K562 (cell line): ENCODE data around the gene NQO2. TPM values are rescaled to one million over a fixed set of nuclear protein-coding genes. Genes with fewer than 3 reads are reported as not detected.

Experiments used
- ATAC-seq: fragments of 200-7000 bp; cut with Tn5 transposase; 3 replicates; pipeline ENCODE4 v1.9.1; 2020; ENCODE audit warnings: moderate library complexity
- BruUV-seq: library from RNA; stranded (reverse); fragments of 400-500 nt; replicated peaks from 2 replicates; lab custom pipeline; 2021; lab: Mats Ljungman, UMichigan
- CTCF ChIA-PET: fragments of 300-600 bp; formaldehyde crosslinking; extraction: SDS; loops from one replicate; lab custom pipeline; 2021; ENCODE audit warnings: low intra/inter-chr PET ratio; lab: Yijun Ruan, JAX
- POLR2A ChIA-PET: fragments of 300-600, 350-650 bp; sonication (Branson Sonifier 250); formaldehyde crosslinking; extraction: SDS; loops from one replicate; lab custom pipeline; 2021; ENCODE audit warnings: antibody characterized with exemption, inconsistent platforms; lab: Yijun Ruan, JAX
- DNase-seq, 4 experiments: peaks; one replicate each; pipeline versions ENCODE4 v3.0.0 to v3.0.0-alpha.2; 2011 to 2018; ENCODE audit warnings: low spot score in 3 of 4, mixed read lengths in 3 of 4; ENCODE audit errors: extremely low read depth in 1 of 4
- FAIRE-seq: peaks from 2 replicates; lab custom pipeline; 2011; peaks lifted over from hg19 to GRCh38; lab: Jason Lieb, UNC
- H2AFZ ChIP-seq: 2 replicates; pipeline ENCODE4 v1.6.0; 2011; ENCODE audit warnings: low read depth, low read length, control low read depth, inconsistent platforms
- H3K27ac ChIP-seq: fragments of 200-600 bp; 3 replicates; pipeline ENCODE4 v1.8.0; 2011; ENCODE audit warnings: low read depth, mild to moderate bottlenecking, control low read depth, inconsistent platforms, low read length, moderate library complexity, mixed read lengths; ENCODE audit errors: extremely low read depth
- H3K27me3 ChIP-seq, 2 experiments: fragments of 300-600 bp in 1 of 2; 2 replicates in 1 of 2; 3 replicates in 1 of 2; pipeline versions ENCODE4 v1.6.0 to v1.8.0; 2011; ENCODE audit warnings: inconsistent platforms in 2 of 2, low read length in 2 of 2, mild to moderate bottlenecking in 1 of 2, mixed read lengths in 1 of 2, moderate library complexity in 1 of 2; ENCODE audit not compliant: control insufficient read depth in 2 of 2, insufficient read depth in 2 of 2
- H3K36me3 ChIP-seq: fragments of 300-600 bp; 3 replicates; pipeline ENCODE4 v1.8.0; 2011; ENCODE audit warnings: mild to moderate bottlenecking, low read length, inconsistent platforms; ENCODE audit not compliant: control insufficient read depth, insufficient read depth
- H3K4me1 ChIP-seq, 2 experiments: fragments of 200-600 bp in 1 of 2; replicated peaks in 1 of 2; 2 replicates in 1 of 2; 3 replicates in 1 of 2; pipeline versions ENCODE4 v1.5.1 to v1.8.0; 2011; ENCODE audit warnings: inconsistent platforms in 2 of 2, low read length in 2 of 2, mild to moderate bottlenecking in 1 of 2, mixed read lengths in 1 of 2, moderate library complexity in 1 of 2; ENCODE audit not compliant: control insufficient read depth in 2 of 2, insufficient read depth in 2 of 2
- H3K4me2 ChIP-seq: 2 replicates; pipeline ENCODE4 v1.6.1; 2011; ENCODE audit warnings: low read length, control low read depth, inconsistent platforms, mixed read lengths; ENCODE audit not compliant: insufficient read depth
- H3K4me3 ChIP-seq: fragments of 200-600 bp; sonication (generic), shearing (Covaris generic); 2 replicates; pipeline ENCODE4 v1.5.1; 2016; ENCODE audit warnings: control low read depth, inconsistent platforms
- H3K79me2 ChIP-seq: fragments of 200-600 bp; 3 replicates; pipeline ENCODE4 v1.8.0; 2011; ENCODE audit warnings: low read length, inconsistent platforms; ENCODE audit not compliant: control insufficient read depth, insufficient read depth
- H3K9ac ChIP-seq, 2 experiments: 2 replicates each; pipeline versions ENCODE4 v1.6.0 to v1.6.1; 2011; ENCODE audit warnings: low read depth in 2 of 2, low read length in 2 of 2, control low read depth in 1 of 2, inconsistent platforms in 1 of 2, mild to moderate bottlenecking in 1 of 2, mixed read lengths in 1 of 2; ENCODE audit not compliant: insufficient read depth in 1 of 2
- H3K9me1 ChIP-seq: one replicate; pipeline ENCODE4 v1.6.0; 2011; ENCODE audit warnings: inconsistent platforms, mild to moderate bottlenecking, low read length, moderate library complexity; ENCODE audit not compliant: control insufficient read depth, insufficient read depth
- H3K9me3 ChIP-seq: replicated peaks from 2 replicates; pipeline ENCODE4 v1.5.1; 2011; ENCODE audit warnings: low read depth, low read length, inconsistent platforms; ENCODE audit not compliant: control insufficient read depth, insufficient read depth
- H4K20me1 ChIP-seq: replicated peaks from 2 replicates; pipeline ENCODE4 v1.6.1; 2011; ENCODE audit warnings: low read length, inconsistent platforms, mixed read lengths; ENCODE audit not compliant: control insufficient read depth, insufficient read depth
- BRD4 ChIP-seq: fragments of 200-600 bp; sonication (generic); IDR thresholded peaks from 2 replicates; pipeline ENCODE4 v1.6.1; 2017; ENCODE audit warnings: inconsistent platforms
- BRF2 ChIP-seq: IDR thresholded peaks from 3 replicates; pipeline ENCODE4 v1.6.1; 2011; ENCODE audit warnings: borderline replicate concordance, mild to moderate bottlenecking; ENCODE audit not compliant: insufficient read length, insufficient read depth
- CCAR2 ChIP-seq: fragments of 200-400 bp; formaldehyde crosslinking; IDR thresholded peaks from 2 replicates; pipeline ENCODE4 v1.6.1; 2017; ENCODE audit warnings: mild to moderate bottlenecking, low read depth, low read length
- CXXC5 ChIP-seq: fragments of 250-450 bp; sonication (Bioruptor Pico); IDR thresholded peaks from 2 replicates; pipeline ENCODE4 v1.8.0; 2022; ENCODE audit warnings: inconsistent platforms, mild to moderate bottlenecking, moderate library complexity
- ETV5 ChIP-seq: sonication (generic); formaldehyde crosslinking; IDR thresholded peaks from 2 replicates; pipeline ENCODE4 v1.4.0; 2020; ENCODE audit warnings: low read depth, mild to moderate bottlenecking, missing genetic modification reagents
- EZH2 ChIP-seq: IDR thresholded peaks from 2 replicates; pipeline ENCODE4 v1.6.1; 2012; ENCODE audit warnings: low read depth, mild to moderate bottlenecking, inconsistent platforms, low read length, borderline replicate concordance
- HIVEP1 ChIP-seq: fragments of 250-450 bp; sonication (Bioruptor Pico); IDR thresholded peaks from 2 replicates; pipeline ENCODE4 v1.4.0; 2020; ENCODE audit warnings: mild to moderate bottlenecking
- HNRNPUL1 ChIP-seq: fragments of 200-400 bp; formaldehyde crosslinking; IDR thresholded peaks from 2 replicates; pipeline ENCODE4 v1.6.1; 2017; ENCODE audit warnings: low read length
- MCM2 ChIP-seq: fragments of 450-650 bp; IDR thresholded peaks from 2 replicates; pipeline ENCODE4 v1.6.1; 2017; ENCODE audit warnings: low read depth, mild to moderate bottlenecking
- RHOXF2B ChIP-seq: fragments of 250-450 bp; sonication (Bioruptor Pico); conservative IDR thresholded peaks from 2 replicates; pipeline ENCODE4 v1.5.1; 2021
- ZBTB43 ChIP-seq: sonication (generic); formaldehyde crosslinking; IDR thresholded peaks from 2 replicates; pipeline ENCODE4 v1.8.0; 2023; ENCODE audit warnings: mild to moderate bottlenecking, missing genetic modification reagents
- WGBS: fragments of 100-300 bp; shearing (Covaris generic); methylation state at CpG from one replicate; pipeline ENCODE4 v1.1.6; 2016; ENCODE audit warnings: low coverage, mixed read lengths; ENCODE audit not compliant: insufficient coverage; ENCODE audit errors: missing lambda C conversion rate; 5-methylcytosine and 5-hydroxymethylcytosine counted together
- in situ Hi-C: fragments of 300-500 bp; cut with MboI; formaldehyde crosslinking; loops from 4 replicates; pipeline ENCODE4 v1.15.0; 2018; ENCODE audit warnings: inconsistent platforms, mixed read lengths
- intact Hi-C: fragments of 100-400 bp; cut with micrococcal nuclease; formaldehyde crosslinking; loops from 2 replicates; pipeline ENCODE4 v1.14.2; 2022
- polyA plus RNA-seq, 8 experiments: library from polyadenylated mRNA; depleted of rRNA in 4 of 8; stranded (reverse) in 5 of 8; unstranded in 3 of 8; fragments of >200 nt; fragmentation: Nextera tagmentation in 2 of 8; fragmentation: Illumina TruSeq in 1 of 8; extraction: Ambion mirVana in 2 of 8; extraction: Trizol in 1 of 8; gene quantifications; 2 replicates each; pipeline versions ENCODE4 v1.2.1 to v1.2.3, GENCODE V29; 2011 to 2014; ENCODE audit warnings: inconsistent platforms in 1 of 8, missing spikeins in 1 of 8
- total RNA-seq, 7 experiments: library from RNA; depleted of rRNA in 6 of 7; stranded (reverse); fragments of >200 nt in 6 of 7; fragmentation: Illumina TruSeq in 2 of 7; extraction: Trizol in 2 of 7; gene quantifications; 2 replicates each; pipeline versions ENCODE4 v1.2.1 to v1.2.3, GENCODE V29; 2011 to 2021; ENCODE audit warnings: low replicate concordance in 1 of 7

Gene NQO2
- total and polyA plus RNA-seq, 9 of the 15 experiments (the other 6 are each of a cell fraction or from before 2014, with no cell fraction given) = 54.6 to 214 (median 116) TPM

- ChIA-PET POLR2A (interaction anchor here (1.0 to 1.2 kb wide), 2 partner anchors 12 to 21 kb away, joined by 3 to 6 read pairs; no protein-coding TSS in a partner anchor), CTCF (no interaction called here)
- intact Hi-C loops (no loop called here), in situ Hi-C loops (no loop called here)
- H3K9me3 ChIP-seq = peaks cover 3% of the 10 kb centered on the region; the same call in 1 of the 2 replicates
- H3K9ac ChIP-seq = no peak overlapping the region
- H3K4me1 ChIP-seq = no peaks in the 10 kb centered on the region; a peak in 3 of 5 replicates
- 0 out of 2 replicates have a peak overlapping the region, but pooled peaks have one; percentile 19 for H2AFZ ChIP-seq
- H3K9me1 ChIP-seq = no peaks in the 10 kb centered on the region
- no peaks in the 10 kb centered on the region for H3K79me2 ChIP-seq
- no peak for TF ChIP-seq CCAR2
- TF ChIP-seq CXXC5 = no peak
- no peak for TF ChIP-seq HIVEP1 (CRISPR knock-in tag)
- no peak for TF ChIP-seq ZBTB43 (CRISPR knock-in tag)
- no peak for TF ChIP-seq ETV5 (CRISPR knock-in tag)
- TF ChIP-seq BRF2 = no peak
- TF ChIP-seq BRD4 = no peak
- no peak for TF ChIP-seq EZH2
- no peak for TF ChIP-seq HNRNPUL1
- no peak for TF ChIP-seq MCM2
- no peak for TF ChIP-seq RHOXF2B
- no peaks in the 10 kb centered on the region for H4K20me1 ChIP-seq
- peak; percentile 24; the same call in 2 of the 3 replicates for ATAC-seq
- no TSS peak for BruUV-seq
- H3K36me3 ChIP-seq = no peaks in the 10 kb centered on the region
- no peak overlapping the region for H3K4me3 ChIP-seq
- DNase-seq = no peak
- no peak overlapping the region for H3K4me2 ChIP-seq
- no peaks in the 10 kb centered on the region for H3K27me3 ChIP-seq
- no peak for FAIRE-seq
- 6% methylated on average over 2 of the region's 2 CpGs for WGBS
- no peak overlapping the region for H3K27ac ChIP-seq
These were observed 41.9 kb downstream of the NQO2 start for GRCh38 chr6:3041606-3042005.
